Pancreas (tissue), 10 donors: ENCODE measurements around the gene STKLD1. TPM values are rescaled to one million over a fixed set of nuclear protein-coding genes. Genes with fewer than 3 reads are reported as not detected.
A peak's percentile ranks its signal among the peaks of the same experiment; 100 is the strongest.

Source experiments
- ATAC-seq, 4 donors: fragments of 200-7000 bp; cut with Tn5 transposase; one replicate each; pipeline versions ENCODE4 v1.8.0 to v1.9.1; 2020; ENCODE audit warnings: mild to moderate bottlenecking in 4 of 4, moderate library complexity in 4 of 4
- DNase-seq, 6 donors: peaks; one replicate each; pipeline ENCODE4 v3.0.0-alpha.2; 2020
- FAIRE-seq: peaks from 2 replicates; lab custom pipeline; 2012; peaks lifted over from hg19 to GRCh38; lab: Jason Lieb, UNC
- H3K27ac ChIP-seq, 4 donors: fragments of 200-600 bp; sonication (generic); 1 replicate in 3 of 4; 2 replicates in 1 of 4; pipeline versions ENCODE4 v1.5.0 to v1.8.0; 2020
- H3K27me3 ChIP-seq, 4 donors: fragments of 200-600 bp; one replicate each; pipeline ENCODE4 v1.8.0; 2021
- H3K36me3 ChIP-seq, 3 donors: fragments of 200-600 bp; sonication (generic) in 1 of 3; one replicate each; pipeline versions ENCODE4 v1.5.0 to v1.8.0; 2020 to 2021
- H3K4me1 ChIP-seq, 3 donors: fragments of 200-600 bp; one replicate each; pipeline ENCODE4 v1.8.0; 2021
- H3K4me3 ChIP-seq, 4 donors: fragments of 200-600 bp; sonication (generic) in 2 of 4; one replicate each; pipeline versions ENCODE4 v1.5.0 to v1.8.0; 2020 to 2021
- H3K9me3 ChIP-seq, 4 donors: fragments of 200-600 bp; one replicate each; pipeline ENCODE4 v1.8.0; 2021
- WGBS, 2 donors: extraction: QIAGEN DNeasy Blood & Tissue Kit; methylation state at CpG; one replicate each; pipeline ENCODE4 v1.1.7; 2013; 5-methylcytosine and 5-hydroxymethylcytosine counted together
- intact Hi-C, 3 donors: fragments of 100-400 bp; cut with DNase I; formaldehyde crosslinking; loops; one replicate each; pipeline versions ENCODE4 v1.11.1 to v1.14.2; 2022
- polyA plus RNA-seq, 2 donors: library from polyadenylated mRNA; stranded (reverse); fragments of 200-250 nt; gene quantifications; one replicate each; pipeline ENCODE4 v1.2.3, GENCODE V29; 2013
- total RNA-seq, 6 donors: library from RNA; stranded (reverse); fragmentation: NEBNext Ultra II Directional in 4 of 6; extraction: Animal tissue kit (Norgen Biotek cat#: 25700) in 4 of 6; gene quantifications; one replicate each; pipeline versions ENCODE4 v1.2.1 to v1.2.4, GENCODE V29; 2021 to 2023
- TF ChIP-seq, protein P1 (sequence below), 4 donors: fragments of 200-600 bp; sonication (generic) in 3 of 4; IDR thresholded peaks; one replicate each; pipeline versions ENCODE4 v1.5.0 to v1.8.0; 2021; ENCODE audit warnings: antibody characterized with exemption in 4 of 4
- donor health status: healthy with polysubstance abuse.
- donor health status: DM: no; HTN: no; CAD: no; lungs with moderate emphysema.
- donor health status: DM: no; HTN: no; CAD: no.
- donor health status: control.
- donor health status: control.
- donor health status: Bipolar disorder and iron deficiency.
- donor health status: DM: yes; HTN: yes; CAD: no.
- donor health status: DM: no; HTN: no; CAD: no.
- donor health status: DM: no; HTN: no; CAD: no.
- donor health status: DM: yes; HTN: yes; CAD: no.

The STKLD1 gene
- total and polyA plus RNA-seq, 8 donors = 0.31 to 3.1 (median 0.76) TPM

DNA sequence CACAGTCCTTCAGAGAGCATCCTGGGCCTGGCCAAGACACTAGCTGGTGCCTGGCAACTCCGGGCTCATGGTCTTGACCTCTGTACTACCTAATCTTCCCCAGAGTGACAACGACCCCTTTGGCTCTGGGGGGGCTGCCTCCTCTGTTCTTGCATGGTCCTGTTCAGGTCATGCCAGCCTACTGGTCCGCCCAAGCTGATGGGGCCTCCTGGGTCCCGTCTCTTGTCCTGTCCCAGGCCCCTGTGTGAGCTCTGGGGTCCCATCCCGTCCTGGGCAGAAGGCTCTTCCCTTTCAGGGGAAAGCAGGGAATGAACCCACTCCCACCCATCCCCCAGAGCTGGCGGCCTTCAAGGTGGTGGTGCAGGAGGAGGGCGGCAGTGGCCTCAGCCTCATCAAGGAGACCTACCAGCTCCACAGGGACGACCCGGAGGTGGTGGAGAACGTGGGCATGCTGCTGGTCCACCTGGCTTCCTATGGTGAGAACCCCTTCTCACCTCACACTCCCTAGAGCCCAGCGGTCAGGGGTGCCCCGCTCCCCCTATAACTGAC lies 28.4 kb downstream of the STKLD1 start:
- Histone ChIP-seq H3K4me3 (no peak overlapping the region), H3K27ac (no peak overlapping the region), H3K9me3 (no peaks in the 10 kb centered on the region), H3K36me3 (peaks cover 0 to 8% (median 7%) of the 10 kb centered on the region in 3 donors), H3K4me1 (no peaks in the 10 kb centered on the region), H3K27me3 (no peaks in the 10 kb centered on the region)
- DNase-seq (peak in 1 of 6 donors; percentile 64), FAIRE-seq (no peak), ATAC-seq (no peak)
- 73 to 84% methylated on average over 12 of the region's 12 CpGs for WGBS, 2 donors
- TF ChIP-seq, protein P1, sequence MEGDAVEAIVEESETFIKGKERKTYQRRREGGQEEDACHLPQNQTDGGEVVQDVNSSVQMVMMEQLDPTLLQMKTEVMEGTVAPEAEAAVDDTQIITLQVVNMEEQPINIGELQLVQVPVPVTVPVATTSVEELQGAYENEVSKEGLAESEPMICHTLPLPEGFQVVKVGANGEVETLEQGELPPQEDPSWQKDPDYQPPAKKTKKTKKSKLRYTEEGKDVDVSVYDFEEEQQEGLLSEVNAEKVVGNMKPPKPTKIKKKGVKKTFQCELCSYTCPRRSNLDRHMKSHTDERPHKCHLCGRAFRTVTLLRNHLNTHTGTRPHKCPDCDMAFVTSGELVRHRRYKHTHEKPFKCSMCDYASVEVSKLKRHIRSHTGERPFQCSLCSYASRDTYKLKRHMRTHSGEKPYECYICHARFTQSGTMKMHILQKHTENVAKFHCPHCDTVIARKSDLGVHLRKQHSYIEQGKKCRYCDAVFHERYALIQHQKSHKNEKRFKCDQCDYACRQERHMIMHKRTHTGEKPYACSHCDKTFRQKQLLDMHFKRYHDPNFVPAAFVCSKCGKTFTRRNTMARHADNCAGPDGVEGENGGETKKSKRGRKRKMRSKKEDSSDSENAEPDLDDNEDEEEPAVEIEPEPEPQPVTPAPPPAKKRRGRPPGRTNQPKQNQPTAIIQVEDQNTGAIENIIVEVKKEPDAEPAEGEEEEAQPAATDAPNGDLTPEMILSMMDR (IDR thresholded peaks at IDR 0.05) = no peak
- intact Hi-C loops = loop anchor here in 2 of 3 donors (5.0 kb wide), 1 partner anchor 83 kb away; no protein-coding TSS in a partner anchor

DNA sequence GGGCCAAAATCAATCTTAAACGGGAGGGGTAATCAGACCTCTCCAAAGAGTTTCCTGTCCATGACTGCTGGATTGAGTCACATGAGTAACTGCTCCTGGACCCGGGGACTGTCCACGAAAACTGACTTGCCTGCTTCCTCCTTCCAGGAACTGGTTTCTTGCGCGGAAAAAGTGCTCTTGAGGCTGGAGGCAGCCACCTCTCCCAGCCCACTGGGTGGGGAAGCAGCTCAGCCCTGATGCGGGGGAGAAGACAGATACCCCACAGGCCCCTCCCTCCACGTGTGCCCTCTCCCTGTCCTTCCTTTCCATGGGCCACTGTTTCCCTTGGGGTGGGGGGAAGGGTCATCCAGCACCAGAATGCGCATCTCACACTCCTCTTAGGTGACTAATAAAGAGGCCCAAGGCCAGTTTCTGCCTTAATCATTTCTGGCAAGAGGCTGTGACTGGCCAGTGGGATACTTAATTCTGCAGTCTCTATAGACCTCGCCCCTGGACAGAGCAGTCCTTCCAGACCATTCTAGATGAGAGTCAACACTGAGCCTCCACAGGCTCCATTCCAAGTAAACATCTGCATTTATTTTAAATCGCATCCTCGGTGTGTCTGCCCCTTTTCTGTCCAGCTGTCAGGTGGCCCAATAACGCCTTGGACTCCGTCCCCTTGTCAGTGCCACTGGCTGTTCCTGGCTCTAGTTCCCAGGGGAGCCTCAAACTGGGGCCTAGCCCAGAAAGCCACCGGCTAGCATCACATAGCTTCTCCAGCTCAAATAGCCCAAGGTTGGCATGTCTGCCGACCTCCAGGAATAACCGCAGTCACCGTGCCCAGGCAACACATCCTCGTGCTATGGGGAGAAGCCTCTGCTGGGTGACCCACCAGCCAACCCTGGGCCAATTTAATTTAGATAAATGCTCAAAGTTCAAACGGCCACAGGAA lies 29.6 kb downstream of the STKLD1 start:
- WGBS, 2 donors = 76 to 78% methylated on average over 19 of the region's 19 CpGs
- Histone ChIP-seq H3K36me3 (peaks cover 0 to 20% (median 16%) of the 10 kb centered on the region in 3 donors), H3K27ac (peak overlapping the region in 1 of 4 donors; percentile 47), H3K9me3 (no peaks in the 10 kb centered on the region), H3K4me3 (no peak overlapping the region), H3K4me1 (no peaks in the 10 kb centered on the region), H3K27me3 (no peaks in the 10 kb centered on the region)
- ATAC-seq = peak in 1 of 4 donors; percentile 15
- no peak for FAIRE-seq
- TF ChIP-seq, protein P1 (IDR thresholded peaks at IDR 0.05) = no peak
- intact Hi-C loops = loop anchor here in 1 of 3 donors (5.0 kb wide), 1 partner anchor 82 kb away; no protein-coding TSS in a partner anchor
- DNase-seq = peak in 1 of 6 donors; percentile 31

DNA sequence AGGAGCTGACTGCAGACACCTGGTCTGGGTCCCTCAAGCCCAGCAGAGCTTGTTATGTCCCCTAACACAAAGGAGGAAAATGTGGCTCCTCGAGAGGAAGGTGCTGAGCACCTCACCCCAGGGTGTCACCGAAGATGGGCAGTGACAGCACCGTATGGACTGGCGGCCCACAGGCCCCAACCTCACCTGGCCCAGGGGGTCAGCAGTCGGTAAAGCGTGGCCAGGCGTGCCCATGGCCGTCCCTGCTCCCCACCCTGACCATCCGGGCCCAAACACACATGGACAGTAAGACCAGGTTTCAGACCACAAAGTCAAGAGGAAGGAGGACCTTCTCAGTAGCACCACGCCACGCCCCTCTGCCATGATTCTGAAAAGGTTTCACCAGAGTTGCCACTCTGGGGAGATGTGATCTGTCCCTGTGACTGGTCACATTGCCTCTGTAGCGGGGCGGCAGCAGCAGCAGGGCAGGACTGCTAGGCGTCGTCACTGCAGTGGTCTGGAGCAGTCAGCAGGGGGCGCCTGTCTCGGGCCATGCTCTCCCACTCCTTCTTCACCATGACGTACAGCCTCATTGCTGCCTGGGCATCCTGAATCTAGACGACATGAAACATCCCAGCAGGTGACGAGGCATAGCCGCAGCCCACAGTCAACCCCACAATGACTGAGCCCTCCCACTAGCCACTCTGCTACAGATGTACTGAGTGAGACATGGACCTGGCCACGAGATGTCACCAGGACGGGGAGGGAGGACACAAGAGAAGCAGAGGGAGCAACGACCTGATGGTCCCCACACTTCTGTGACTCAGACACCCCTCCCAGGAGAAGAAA lies 30.5 kb downstream of the STKLD1 start:
- intact Hi-C loops = loop anchor here in 1 of 3 donors (5.0 kb wide), 1 partner anchor 81 kb away; no protein-coding TSS in a partner anchor
- H3K36me3 ChIP-seq = peaks cover 0 to 29% (median 19%) of the 10 kb centered on the region in 3 donors
- H3K27ac ChIP-seq = no peak overlapping the region
- no peak overlapping the region for H3K4me3 ChIP-seq
- ATAC-seq (peak; percentile 81 to 93 (median 88)), FAIRE-seq (no peak), DNase-seq (peak; percentile 68 to 90 (median 80))
- no peaks in the 10 kb centered on the region for H3K4me1 ChIP-seq
- H3K27me3 ChIP-seq = no peaks in the 10 kb centered on the region
- 48 to 55% methylated on average over 24 of the region's 24 CpGs for WGBS, 2 donors
- TF ChIP-seq, protein P1 (IDR thresholded peaks at IDR 0.05) = peak; percentile 81 to 94 (median 92)
- no peaks in the 10 kb centered on the region for H3K9me3 ChIP-seq

DNA sequence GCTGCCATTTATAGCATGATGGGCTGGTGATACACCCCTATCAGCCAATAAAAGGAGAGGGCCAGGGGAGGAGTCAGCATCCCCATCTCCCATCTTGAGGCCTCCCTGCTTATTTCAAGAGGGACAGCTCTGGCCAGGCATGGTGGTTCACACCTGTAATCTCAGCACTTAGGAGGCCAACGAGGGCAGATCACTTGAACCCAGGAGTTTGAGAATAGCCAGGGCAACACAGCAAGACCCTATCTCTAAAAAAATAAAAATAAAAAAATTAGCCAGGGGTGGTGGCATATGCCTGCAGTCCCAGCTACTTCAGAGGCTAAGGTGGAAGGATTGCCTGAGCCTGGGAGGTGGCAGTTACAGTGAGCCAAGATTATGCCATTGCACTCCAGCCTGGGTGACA lies 31.9 kb downstream of the STKLD1 start:
- Histone ChIP-seq H3K27ac (no peak overlapping the region), H3K9me3 (no peaks in the 10 kb centered on the region), H3K4me1 (no peaks in the 10 kb centered on the region), H3K36me3 (peaks cover 0 to 41% (median 19%) of the 10 kb centered on the region in 3 donors), H3K4me3 (no peak overlapping the region), H3K27me3 (no peaks in the 10 kb centered on the region)
- ATAC-seq (no peak), DNase-seq (no peak), FAIRE-seq (no peak)
- intact Hi-C loops = loop anchor here in 1 of 3 donors (5.0 kb wide), 1 partner anchor 79 kb away; no protein-coding TSS in a partner anchor
- 91 to 100% methylated on average over 1 of the region's 1 CpG for WGBS, 2 donors
- TF ChIP-seq, protein P1 (IDR thresholded peaks at IDR 0.05) = no peak
